ELF-1 (cell line): Measurements from ENCODE around the gene AMIGO2.

Experiments
- DNase-seq: peaks from one replicate; pipeline ENCODE4 v3.0.0-alpha.2; 2016; ENCODE audit warnings: low read depth, low spot score

Gene AMIGO2

DNA sequence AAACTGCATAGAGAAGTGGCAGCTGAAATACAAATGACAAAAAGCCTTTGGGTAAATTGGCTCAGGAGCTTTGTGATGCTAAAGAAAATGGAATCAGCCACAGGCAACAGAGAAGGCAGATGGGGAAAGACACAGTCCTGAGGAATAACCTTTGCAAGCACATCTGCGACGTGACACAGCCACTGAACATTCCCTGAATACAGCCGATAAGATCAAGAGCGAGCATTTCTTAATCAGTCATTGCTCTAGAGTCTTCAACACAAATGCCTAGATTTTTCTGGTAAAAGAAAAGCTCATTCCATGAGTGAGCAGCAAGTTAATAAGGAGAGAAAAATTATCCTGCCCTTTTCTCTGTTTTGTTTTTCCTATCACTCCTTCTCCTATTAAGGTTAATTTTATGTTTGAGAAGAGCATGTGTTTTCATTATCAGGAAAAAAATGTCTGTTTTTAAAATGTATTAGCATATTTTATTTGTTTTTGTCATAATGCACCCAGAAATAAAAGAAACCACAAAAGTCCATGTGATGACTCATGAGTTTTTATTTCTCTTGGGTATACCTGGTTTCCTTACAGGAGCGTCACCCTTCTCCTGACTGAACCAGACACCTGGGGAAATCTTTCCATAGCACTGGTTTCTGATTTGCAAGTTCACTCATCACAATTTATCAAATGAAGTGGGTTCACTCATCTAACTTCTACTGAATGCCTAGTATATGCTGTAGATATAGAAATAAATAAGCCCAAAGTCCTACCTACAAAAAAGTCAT, 45.8 kb downstream of the AMIGO2 start:
- DNase-seq, result peak; percentile 37

- DNase-seq, result no peak
Observed at GRCh38 chr12:47033081-47033480, 46.7 kb downstream of the AMIGO2 start.

- peak; percentile 13 for DNase-seq
Observed at GRCh38 chr12:47032644-47033043, 47.1 kb downstream of the AMIGO2 start.

- no peak for DNase-seq
Observed at GRCh38 chr12:47029903-47030302, 49.9 kb downstream of the AMIGO2 start.

- no peak for DNase-seq
Observed at GRCh38 chr12:47028981-47029708, 50.6 kb downstream of the AMIGO2 start.

DNA sequence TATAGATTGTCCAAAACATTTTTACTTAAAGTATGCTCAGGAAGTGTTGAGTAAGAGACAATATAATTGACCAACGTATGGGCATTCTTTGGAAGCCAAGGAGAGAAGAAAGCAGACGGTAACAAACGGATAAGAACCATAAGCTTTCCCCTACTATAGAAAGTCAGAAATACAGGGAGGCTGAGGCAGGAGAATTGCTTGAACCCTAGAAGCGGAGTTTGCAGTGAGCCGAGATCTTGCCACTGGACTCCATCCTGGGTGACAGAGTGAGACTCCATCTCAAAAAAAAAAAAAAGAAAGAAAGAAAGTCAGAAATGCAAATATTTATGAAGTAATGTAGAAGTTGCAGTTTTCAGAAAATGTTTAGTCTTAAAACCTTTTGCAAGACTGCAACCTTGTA, 51.6 kb downstream of the AMIGO2 start:
- no peak for DNase-seq
